Lower lobe of right lung (tissue), 2 donors: ENCODE data around the gene MED25. TPM values are rescaled to one million over a fixed set of nuclear protein-coding genes. Genes with fewer than 3 reads are reported as not detected.

Experiments
- ATAC-seq, 2 donors: fragments of 200-7000 bp; cut with Tn5 transposase; one replicate each; pipeline ENCODE4 v1.9.1; 2020 to 2022; ENCODE audit warnings: mild to moderate bottlenecking in 2 of 2, moderate library complexity in 2 of 2
- DNase-seq: peaks from one replicate; pipeline ENCODE4 v3.0.0-alpha.2; 2020
- H3K27ac ChIP-seq: fragments of 200-600 bp; one replicate; pipeline ENCODE4 v1.8.0; 2022
- H3K27me3 ChIP-seq: fragments of 200-600 bp; one replicate; pipeline ENCODE4 v1.8.0; 2022; ENCODE audit warnings: low read depth
- H3K36me3 ChIP-seq: fragments of 200-600 bp; one replicate; pipeline ENCODE4 v1.8.0; 2022; ENCODE audit warnings: mild to moderate bottlenecking
- H3K4me1 ChIP-seq: fragments of 200-600 bp; one replicate; pipeline ENCODE4 v1.8.0; 2022
- H3K4me3 ChIP-seq: fragments of 200-600 bp; one replicate; pipeline ENCODE4 v1.8.0; 2022; ENCODE audit warnings: mild to moderate bottlenecking
- H3K9me3 ChIP-seq: fragments of 200-600 bp; one replicate; pipeline ENCODE4 v1.8.0; 2022
- CTCF ChIP-seq: fragments of 200-600 bp; IDR thresholded peaks from one replicate; pipeline ENCODE4 v1.8.0; 2022; ENCODE audit warnings: antibody characterized with exemption, mild to moderate bottlenecking
- intact Hi-C: fragments of 100-400 bp; cut with DNase I; formaldehyde crosslinking; loops from one replicate; pipeline ENCODE4 v1.11.0; 2022
- total RNA-seq: library from RNA; stranded (reverse); fragmentation: NEBNext Ultra II Directional; extraction: Animal tissue kit (Norgen Biotek cat#: 25700); gene quantifications from one replicate; pipeline ENCODE4 v1.2.1, GENCODE V29; 2021
- donor health status: DM: no; HTN: yes; CAD: no; lungs with severe emphysema.

The MED25 gene
- total RNA-seq, 1 donor from 2014 or later = 65.8 TPM

GRCh38 chr19:49861541-49862378 lies 43.7 kb downstream of the MED25 start:
- intact Hi-C loops = no loop called here
- H3K36me3 ChIP-seq = peaks cover 80% of the 10 kb centered on the region
- ATAC-seq (no peak), DNase-seq (peak; percentile 51)
- H3K27ac ChIP-seq = no peak overlapping the region
- no peaks in the 10 kb centered on the region for H3K27me3 ChIP-seq
- H3K4me1 ChIP-seq = peaks cover 21% of the 10 kb centered on the region
- no peak for TF ChIP-seq CTCF
- no peak overlapping the region for H3K4me3 ChIP-seq
- H3K9me3 ChIP-seq = no peaks in the 10 kb centered on the region

- H3K36me3 ChIP-seq = peaks cover 71% of the 10 kb centered on the region
- no peaks in the 10 kb centered on the region for H3K9me3 ChIP-seq
- no peaks in the 10 kb centered on the region for H3K27me3 ChIP-seq
- no peak overlapping the region for H3K27ac ChIP-seq
- H3K4me1 ChIP-seq = peaks cover 23% of the 10 kb centered on the region
- no peak overlapping the region for H3K4me3 ChIP-seq
- ATAC-seq = no peak
- peak; percentile 49 for DNase-seq
- no peak for TF ChIP-seq CTCF
- intact Hi-C loops = no loop called here
Observed at GRCh38 chr19:49862391-49863253, 44.5 kb downstream of the MED25 start.

GRCh38 chr19:49863254-49863934 lies 45.3 kb downstream of the MED25 start:
- intact Hi-C loops = no loop called here
- peaks cover 63% of the 10 kb centered on the region for H3K36me3 ChIP-seq
- no peaks in the 10 kb centered on the region for H3K9me3 ChIP-seq
- no peak for TF ChIP-seq CTCF
- no peak for DNase-seq
- H3K27ac ChIP-seq = no peak overlapping the region
- peaks cover 31% of the 10 kb centered on the region for H3K4me1 ChIP-seq
- H3K4me3 ChIP-seq = no peak overlapping the region
- H3K27me3 ChIP-seq = no peaks in the 10 kb centered on the region
- no peak for ATAC-seq

- intact Hi-C loops = no loop called here
- no peaks in the 10 kb centered on the region for H3K9me3 ChIP-seq
- H3K36me3 ChIP-seq = peaks cover 59% of the 10 kb centered on the region
- no peaks in the 10 kb centered on the region for H3K27me3 ChIP-seq
- H3K4me1 ChIP-seq = peaks cover 36% of the 10 kb centered on the region
- no peak for TF ChIP-seq CTCF
- H3K4me3 ChIP-seq = no peak overlapping the region
- DNase-seq (no peak), ATAC-seq (no peak)
- H3K27ac ChIP-seq = no peak overlapping the region
Observed at GRCh38 chr19:49863935-49864320, 45.8 kb downstream of the MED25 start.

GRCh38 chr19:49864890-49865289 lies 46.8 kb downstream of the MED25 start:
- H3K27me3 ChIP-seq = no peaks in the 10 kb centered on the region
- H3K36me3 ChIP-seq = peaks cover 49% of the 10 kb centered on the region
- DNase-seq = no peak
- H3K4me1 ChIP-seq = peaks cover 38% of the 10 kb centered on the region
- intact Hi-C loops = no loop called here
- TF ChIP-seq CTCF = no peak
- ATAC-seq = no peak
- H3K4me3 ChIP-seq = peak overlapping the region; percentile 14
- H3K27ac ChIP-seq = no peak overlapping the region
- H3K9me3 ChIP-seq = no peaks in the 10 kb centered on the region
